NB4 (cell line): ENCODE measurements around the gene ZNF460.

ENCODE experiments used
- MYC ChIP-seq: IDR thresholded peaks from 2 replicates; pipeline ENCODE4 v1.6.1; 2011; ENCODE audit warnings: low read depth, low read length
- POLR2A ChIP-seq: IDR thresholded peaks from 2 replicates; pipeline ENCODE4 v1.6.1; 2011; ENCODE audit warnings: mild to moderate bottlenecking; ENCODE audit not compliant: insufficient read length; ENCODE audit errors: extremely low read depth
- TF ChIP-seq, protein P1 (sequence below): IDR thresholded peaks from one replicate; pipeline ENCODE4 v1.5.1; 2012; ENCODE audit warnings: low read depth, low read length
- TF ChIP-seq, protein P2 (sequence below): IDR thresholded peaks from 2 replicates; pipeline ENCODE4 v1.6.1; 2011; ENCODE audit warnings: low read depth, low read length

GRCh38 chr19:57305056-57305455, 24.8 kb downstream of the ZNF460 start:
- TF ChIP-seq, protein P1, sequence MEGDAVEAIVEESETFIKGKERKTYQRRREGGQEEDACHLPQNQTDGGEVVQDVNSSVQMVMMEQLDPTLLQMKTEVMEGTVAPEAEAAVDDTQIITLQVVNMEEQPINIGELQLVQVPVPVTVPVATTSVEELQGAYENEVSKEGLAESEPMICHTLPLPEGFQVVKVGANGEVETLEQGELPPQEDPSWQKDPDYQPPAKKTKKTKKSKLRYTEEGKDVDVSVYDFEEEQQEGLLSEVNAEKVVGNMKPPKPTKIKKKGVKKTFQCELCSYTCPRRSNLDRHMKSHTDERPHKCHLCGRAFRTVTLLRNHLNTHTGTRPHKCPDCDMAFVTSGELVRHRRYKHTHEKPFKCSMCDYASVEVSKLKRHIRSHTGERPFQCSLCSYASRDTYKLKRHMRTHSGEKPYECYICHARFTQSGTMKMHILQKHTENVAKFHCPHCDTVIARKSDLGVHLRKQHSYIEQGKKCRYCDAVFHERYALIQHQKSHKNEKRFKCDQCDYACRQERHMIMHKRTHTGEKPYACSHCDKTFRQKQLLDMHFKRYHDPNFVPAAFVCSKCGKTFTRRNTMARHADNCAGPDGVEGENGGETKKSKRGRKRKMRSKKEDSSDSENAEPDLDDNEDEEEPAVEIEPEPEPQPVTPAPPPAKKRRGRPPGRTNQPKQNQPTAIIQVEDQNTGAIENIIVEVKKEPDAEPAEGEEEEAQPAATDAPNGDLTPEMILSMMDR, result no peak
- TF ChIP-seq, protein P2, sequence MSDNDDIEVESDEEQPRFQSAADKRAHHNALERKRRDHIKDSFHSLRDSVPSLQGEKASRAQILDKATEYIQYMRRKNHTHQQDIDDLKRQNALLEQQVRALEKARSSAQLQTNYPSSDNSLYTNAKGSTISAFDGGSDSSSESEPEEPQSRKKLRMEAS, result no peak
- no peak for TF ChIP-seq POLR2A
- no peak for TF ChIP-seq MYC
